GM18873 (cell line): ENCODE measurements around the gene FCER1G.

Experiments used
- ATAC-seq: cut with Tn5 transposase; IDR thresholded peaks from one replicate; pipeline ENCODE4 v1.9.1; 2021; ENCODE audit warnings: mild to moderate bottlenecking, moderate library complexity, moderate number of reproducible peaks; ENCODE audit not compliant: unreplicated experiment, low FRiP score

FCER1G gene

DNA sequence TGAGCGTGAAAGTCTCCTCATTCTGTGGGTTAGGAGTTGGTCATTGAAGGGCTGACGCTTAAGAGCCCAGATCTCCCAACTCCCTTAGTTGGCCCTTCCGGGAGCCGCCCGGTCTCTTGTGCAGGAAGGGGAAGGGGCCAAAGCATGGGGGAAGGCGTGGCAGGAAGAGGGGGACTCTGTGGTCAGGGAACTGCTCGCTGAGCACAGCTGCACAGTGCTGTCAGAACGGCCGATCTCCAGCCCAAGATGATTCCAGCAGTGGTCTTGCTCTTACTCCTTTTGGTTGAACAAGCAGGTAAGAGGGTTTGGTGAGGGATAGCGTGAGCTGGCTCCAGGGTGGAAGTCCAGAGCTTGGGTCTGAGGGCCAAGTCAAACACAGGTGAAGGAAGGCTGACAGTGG lies at the start of gene FCER1G:
Gene FCER1G, plus strand, starts transcription at position 220 of the 400 bp plus-strand sequence. Its CDS starts 27 bp downstream, at position 247.
- ATAC-seq, result no peak

- peak; percentile 89 for ATAC-seq
Observed at GRCh38 chr1:161165742-161166668, 49.1 kb upstream of the FCER1G start, which contains the start of gene PPOX. PPOX (plus strand) TSS chr1:161166426; CDS start chr1:161166848, 422 bp downstream.

- ATAC-seq, result no peak
Observed at GRCh38 chr1:161166669-161167548, 48.2 kb upstream of the FCER1G start.

DNA sequence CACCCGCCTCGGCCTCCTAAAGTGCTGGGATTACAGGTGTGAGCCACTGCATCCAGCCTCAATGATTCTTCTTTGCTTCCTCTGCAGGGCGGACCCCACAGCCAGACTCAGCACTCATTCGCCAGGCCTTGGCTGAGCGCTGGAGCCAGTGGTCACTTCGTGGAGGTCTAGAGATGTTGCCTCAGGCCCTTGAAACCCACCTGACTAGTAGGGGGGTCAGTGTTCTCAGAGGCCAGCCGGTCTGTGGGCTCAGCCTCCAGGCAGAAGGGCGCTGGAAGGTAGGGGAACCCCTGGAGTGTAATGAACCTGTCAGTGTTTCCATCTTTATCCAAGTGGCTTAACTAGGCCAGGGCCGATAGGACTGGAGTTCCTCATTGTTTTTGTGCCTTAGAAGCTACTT lies 46.2 kb upstream of the FCER1G start:
- ATAC-seq, result no peak

GRCh38 chr1:161171191-161171590 lies 43.9 kb upstream of the FCER1G start:
- no peak for ATAC-seq

GRCh38 chr1:161171696-161172095 lies 43.4 kb upstream of the FCER1G start:
- ATAC-seq, result no peak

DNA sequence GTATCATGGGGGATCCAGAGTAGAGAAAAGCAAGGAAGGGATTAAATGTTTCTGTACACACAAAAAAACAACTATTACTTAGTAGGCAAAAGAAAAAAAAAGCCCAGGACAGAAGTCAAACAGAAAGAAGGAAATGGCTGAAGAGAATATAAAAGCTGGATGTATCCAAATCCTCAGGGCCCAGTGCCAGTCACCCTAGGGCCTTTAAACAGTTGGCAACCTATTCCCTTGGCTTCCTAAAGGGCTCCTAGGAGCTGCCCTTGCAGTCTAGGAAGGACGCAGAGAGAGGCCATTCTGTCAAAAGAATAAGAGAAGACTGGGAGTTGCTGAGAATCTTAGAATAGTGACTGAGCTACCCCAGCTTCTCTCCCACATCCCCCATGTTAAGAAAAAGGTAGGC lies 42.7 kb upstream of the FCER1G start:
- ATAC-seq, result no peak

GRCh38 chr1:161172776-161173376 lies 42.2 kb upstream of the FCER1G start:
- ATAC-seq, result no peak

DNA sequence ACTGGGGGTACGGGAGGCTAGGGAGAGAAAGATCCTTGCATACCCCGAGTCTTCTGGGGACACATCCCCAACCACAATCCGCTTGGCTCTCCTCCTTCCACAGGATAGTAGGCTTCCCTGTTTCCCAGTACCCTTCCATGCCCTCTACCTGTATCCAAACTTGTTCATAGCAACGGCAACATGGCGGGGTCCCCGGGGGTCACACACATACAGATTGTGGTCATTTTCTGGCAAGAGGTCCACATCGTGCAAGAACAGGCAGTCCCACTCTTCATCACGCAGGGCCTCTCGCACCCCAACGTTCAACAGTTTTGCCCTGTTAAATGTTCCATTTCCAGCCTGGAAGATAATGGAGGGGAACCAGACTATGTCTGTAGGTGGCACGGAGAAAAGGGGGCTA lies 41.4 kb upstream of the FCER1G start:
- ATAC-seq, result no peak

DNA sequence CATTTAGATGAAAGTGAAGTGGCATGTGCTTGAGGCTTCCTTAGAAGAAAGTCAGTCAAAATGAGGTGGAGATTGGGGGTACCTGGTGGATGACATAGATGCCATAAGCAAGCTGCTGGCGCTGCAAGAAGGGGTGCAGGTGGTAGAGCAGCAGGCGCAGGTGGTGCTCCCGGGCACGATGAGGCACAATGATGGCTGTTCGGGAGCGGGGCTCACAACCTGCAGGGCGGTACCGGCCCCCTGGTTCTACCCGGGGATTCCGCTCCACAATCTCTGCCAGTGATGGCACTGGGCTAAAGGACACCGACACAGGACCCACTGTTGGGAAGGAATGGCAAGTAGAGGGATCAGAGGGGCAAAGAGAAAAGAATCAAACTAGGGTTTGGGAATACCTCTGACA lies 40.2 kb upstream of the FCER1G start:
- no peak for ATAC-seq

DNA sequence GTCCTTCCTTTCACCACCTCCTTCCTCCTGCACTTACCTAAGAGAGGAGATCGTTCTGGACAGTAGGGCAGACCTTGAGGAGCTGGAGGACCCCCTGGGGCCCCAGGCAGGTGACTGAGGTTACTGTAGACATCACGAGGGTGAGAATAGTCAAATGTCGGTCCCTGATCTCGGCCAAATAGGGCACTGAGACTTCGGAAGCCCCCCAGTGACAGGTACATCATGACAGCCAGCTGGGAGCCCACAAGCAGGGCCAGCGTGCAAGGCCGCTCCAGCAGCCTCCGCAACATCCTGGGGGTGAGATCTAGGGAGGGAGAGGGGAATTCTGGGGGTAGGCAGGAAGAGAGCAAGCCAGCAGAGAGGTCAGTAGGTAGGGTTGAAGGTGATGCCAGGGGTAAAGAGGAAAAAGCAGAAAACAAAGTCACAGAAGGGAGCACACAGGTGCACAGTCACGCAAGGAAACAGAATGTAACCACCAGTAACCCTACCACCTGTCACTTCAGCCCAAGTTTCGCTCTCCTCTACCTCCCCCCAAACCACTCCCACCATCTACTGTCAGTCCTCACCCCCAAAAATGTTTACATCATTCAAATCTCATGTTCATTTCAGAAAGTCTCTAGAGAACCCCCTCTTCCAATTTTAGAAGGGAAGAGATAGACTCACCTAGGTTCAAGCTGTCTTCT lies 39.2 kb upstream of the FCER1G start:
- no peak for ATAC-seq

- ATAC-seq, result no peak
Observed at GRCh38 chr1:161176468-161177111, 38.5 kb upstream of the FCER1G start.

DNA sequence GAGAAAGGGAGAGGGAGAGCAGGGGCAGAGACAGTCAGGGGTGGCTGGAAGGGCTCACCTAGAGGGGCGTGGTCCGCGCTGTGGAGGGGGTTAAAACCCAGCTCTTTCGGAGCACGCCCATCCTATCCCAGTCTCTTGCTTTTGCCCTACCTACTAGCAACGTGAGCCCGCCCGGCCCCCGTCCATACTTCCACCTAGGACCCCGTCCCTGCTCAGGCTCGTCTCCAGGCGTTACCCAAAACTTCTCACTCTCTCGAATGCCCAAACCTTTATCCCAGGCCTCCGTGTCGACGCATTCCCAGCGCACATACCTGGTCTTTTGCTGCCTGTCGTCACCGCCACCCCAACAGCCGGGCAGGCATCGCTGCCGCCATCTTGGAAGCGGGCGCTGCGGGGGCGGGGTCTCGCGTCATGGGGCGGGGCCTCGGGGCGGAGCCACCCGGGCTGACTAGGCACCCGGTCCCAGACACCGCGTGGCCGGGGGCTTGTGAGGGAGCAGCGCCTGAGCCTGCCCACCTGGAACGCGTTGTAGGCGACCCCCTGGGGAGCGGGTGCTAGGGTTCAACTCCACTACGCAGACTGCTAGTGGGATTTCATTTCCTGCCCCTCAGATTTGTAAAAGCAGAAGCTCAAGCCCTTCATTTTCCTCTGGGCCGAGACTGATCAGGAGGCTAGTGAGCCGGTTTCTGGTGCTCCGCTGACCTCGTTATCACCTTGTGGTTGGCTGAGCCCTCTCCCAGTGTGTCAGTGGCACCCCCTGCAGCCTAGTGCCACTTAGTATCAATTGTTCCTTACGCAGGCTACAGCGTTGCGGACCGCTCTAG lies 37.8 kb upstream of the FCER1G start, which contains the start of gene B4GALT3:
Gene B4GALT3, minus strand, starts transcription at position 396 of the 824 bp plus-strand sequence. CDS start 1,447 bp downstream, outside the sequence.
- peak; percentile 58 for ATAC-seq

- ATAC-seq, result no peak
Observed at GRCh38 chr1:161177936-161178244, 37.2 kb upstream of the FCER1G start.

GRCh38 chr1:161179698-161180097 lies 35.4 kb upstream of the FCER1G start:
- ATAC-seq, result no peak

DNA sequence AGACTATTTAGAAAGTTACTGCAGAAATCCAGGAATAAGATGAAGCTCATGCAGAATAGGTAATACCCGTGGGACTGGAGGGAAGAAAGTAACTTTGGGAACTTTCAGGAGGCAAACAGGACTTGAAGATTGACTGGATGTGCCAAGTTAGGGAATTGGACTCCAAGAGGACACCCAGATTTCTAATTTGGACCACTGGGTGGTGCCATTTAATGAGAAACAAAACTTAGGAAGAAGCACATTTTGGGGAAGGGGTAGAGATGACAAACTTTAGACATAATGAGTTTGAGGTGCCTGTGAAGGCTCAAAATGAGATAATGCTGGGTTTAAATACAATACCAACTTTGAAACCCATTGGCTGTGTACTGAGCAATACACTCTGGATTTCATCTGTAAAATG lies 34.5 kb upstream of the FCER1G start:
- ATAC-seq, result no peak

DNA sequence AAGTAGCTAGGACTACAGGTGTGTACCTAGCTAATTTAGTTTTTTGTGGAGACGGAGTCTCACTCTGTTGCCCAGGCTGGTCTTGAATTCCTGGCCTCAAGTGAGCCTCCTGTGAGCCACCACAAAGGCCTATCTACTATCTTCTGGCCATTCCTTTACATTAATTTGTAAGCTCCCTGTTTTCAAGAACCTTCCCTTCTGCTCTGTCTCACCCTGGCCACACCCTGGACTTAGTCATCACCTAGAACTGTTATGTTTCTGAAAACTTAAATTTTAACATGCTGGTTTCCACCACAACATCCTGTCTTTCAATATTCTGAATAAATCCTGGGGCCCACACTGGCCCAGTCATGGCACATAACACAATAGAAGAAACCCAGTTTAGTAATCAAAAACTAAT lies 32.9 kb upstream of the FCER1G start:
- peak; percentile 48 for ATAC-seq

- ATAC-seq, result peak; percentile 69
Observed at GRCh38 chr1:161185282-161185682, 29.8 kb upstream of the FCER1G start.
